ENCODE results near the gene PTPRN2.

GRCh38 chr7:158265743-158266080 is 321.9 kb downstream of the PTPRN2 start:
- TF ChIP-seq CTCF (IDR thresholded peaks at IDR 0.05): no peak
- TF ChIP-seq EP300 (IDR thresholded peaks at IDR 0.05): no peak
